ENCODE results near the gene KAT14.
"Not testable (repeated sequence)": the region's sequence is repeated elsewhere in the genome, so short reads cannot be mapped to it uniquely, and the experiment has no call there.

KAT14 gene

DNA sequence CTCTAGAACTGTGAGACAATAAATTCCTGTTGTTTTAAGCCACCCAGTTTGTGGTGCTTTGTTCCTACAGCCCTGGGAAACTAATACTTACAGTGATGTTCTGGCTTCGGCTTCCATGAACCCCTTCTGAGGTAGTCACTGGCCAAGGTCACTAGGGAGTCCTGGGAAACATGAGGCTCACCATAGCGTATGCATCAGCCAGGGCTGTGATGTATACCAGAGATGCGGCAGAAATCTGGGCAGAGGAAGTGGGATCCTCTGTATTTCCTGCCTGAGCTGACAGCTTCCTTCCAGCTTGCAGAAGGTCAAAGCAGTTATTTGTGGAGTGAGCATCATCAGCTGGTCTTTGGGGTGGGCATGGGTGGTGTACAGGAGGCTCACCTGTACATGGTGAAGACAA is 27.9 kb downstream of the KAT14 start:
- FAIRE-seq, result no peak

DNA sequence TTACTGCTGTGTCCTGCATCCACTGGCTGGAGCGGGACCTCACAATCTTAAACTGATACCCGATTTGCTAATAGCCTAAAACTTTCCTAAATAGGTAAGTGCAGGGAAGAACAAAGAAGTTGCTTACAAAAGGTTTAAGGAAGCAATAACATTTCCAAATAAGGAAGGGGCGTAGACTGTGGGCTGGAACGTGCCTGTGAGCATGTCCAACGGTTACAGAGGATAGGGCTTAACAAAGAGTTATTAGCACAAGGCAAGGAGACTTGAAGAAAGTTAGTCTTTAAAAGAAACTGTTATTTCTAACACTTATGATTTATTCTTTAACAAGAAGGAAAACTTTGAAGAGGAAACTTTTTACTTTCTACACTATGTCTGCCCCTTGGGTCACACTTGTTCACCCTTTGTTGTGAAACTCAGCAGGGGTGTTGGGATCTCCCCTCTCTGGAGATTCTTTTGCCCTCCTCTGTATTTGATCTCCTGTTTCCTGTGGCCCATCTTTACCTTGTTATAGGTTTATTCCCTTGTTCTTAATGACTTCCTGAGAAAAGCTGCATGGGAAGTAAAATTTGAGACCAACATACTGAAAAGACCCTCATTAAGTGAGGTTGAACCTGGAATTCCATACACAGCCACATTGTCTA is 28.7 kb downstream of the KAT14 start:
- no peak for FAIRE-seq

DNA sequence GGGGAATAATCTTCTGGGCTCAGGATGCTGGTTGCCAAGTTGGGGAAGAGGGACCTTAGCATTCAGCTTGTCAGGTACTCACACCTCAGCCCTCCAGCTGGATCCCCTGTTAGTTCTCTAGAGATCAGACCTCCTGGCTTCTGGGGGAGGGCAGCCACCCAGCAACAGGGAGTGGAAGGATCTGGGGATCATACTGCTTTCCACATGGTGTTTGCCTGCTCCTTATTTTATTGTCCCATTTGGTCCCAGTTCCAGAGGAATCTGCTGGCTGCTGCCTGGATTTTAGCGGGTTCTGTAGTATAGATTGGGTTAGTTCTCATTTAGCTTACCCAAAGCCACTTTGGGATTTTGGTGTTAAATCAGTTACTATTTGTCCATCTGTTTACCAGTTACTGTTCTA is 29.3 kb downstream of the KAT14 start:
- no peak for FAIRE-seq

DNA sequence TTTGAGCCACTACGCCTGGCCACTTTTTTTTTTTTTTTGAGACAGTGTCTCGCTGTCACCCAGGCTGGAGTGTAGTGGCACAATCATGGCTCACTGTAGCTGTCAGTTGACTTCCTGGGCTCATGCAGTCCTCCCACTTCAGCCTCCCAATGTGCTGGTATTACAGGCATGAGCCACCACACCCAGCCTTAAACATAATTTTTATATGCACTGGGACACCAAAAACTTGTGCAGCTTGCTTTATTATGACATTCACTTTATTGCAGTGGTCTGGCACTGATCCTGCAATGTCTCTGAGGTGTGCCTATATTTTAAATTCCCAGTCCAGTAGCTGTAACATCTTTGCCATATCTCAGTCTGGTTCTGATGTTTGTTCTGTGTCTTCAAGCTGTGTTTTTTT is 34.7 kb downstream of the KAT14 start:
- no peak for FAIRE-seq

DNA sequence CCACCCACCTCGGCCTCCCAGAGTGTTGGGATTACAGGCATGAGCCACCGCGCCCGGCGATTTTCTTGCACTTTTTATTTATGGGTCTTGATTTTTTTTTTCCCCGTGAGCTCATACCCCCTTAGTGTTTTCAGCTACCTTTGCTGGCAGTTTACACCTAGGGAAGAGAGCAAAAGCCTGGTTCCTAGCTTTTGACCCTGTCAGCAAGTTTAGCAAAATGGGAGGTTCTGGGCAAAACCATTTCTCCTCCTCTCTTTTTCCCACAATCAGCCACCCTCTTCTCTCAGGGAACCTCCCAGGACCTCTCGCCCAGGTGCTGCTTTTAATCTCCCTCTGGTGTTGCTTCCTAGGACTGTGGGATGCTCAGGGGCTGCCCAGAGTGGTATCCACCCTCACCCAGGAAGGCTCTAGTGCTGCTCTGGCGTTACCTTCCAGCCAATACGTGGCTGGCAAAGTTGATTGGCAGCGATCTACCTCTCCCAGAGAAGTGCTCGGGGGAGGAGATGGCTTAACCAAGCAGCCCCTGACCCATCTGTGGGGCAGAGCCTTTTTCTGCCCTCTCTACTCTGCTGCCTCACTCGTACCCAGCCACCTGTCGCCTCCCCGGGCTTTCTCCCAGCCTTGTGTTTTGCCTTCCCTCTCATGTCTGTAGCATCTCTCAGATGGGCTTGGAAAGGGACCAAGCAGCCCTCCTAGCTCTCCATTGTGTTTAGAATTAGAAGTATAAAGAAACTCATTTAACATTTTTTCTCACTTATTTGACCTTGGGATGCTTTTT is 37.4 kb downstream of the KAT14 start:
- FAIRE-seq, result no peak

DNA sequence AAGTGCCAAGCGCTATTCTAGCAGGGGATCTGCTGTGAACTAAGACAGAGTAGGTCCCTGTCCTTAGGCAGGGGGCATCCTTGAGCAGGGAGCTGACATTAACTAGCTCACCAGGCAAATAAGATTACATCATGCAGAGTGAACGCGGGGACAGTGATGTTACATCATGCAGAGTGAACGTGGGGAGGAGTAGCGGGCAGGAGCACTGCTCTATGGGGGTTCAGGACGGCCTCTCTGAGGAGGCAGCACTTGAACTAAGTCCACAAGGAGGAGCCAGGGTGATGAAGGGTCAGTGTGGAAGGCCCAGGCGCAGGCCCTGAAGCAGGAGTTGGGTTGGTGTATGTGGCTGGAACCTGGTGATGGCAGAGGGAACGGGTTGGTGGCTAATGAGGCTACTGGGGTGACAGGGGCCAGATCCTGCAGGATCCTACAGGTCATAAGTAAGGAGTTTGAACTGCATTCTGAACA is 38.7 kb downstream of the KAT14 start:
- FAIRE-seq, result no peak

DNA sequence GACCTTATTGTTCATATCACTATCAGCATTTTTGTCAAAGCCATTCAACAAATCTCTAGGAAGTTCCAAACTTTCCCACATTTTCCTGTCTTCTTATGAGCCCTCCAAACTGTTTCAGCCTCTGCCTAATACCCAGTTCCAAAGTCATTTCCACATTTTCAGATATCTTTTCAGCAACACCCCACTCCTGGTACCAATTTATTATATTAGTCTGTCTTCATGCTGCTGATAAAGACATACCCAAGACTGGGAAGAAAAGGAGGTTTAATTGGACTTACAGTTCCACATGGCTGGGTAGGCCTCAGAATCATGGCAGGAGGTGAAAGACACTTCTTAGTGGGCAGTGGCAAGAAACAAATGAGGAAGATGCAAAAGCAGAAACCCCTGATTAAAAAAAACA is 42.7 kb downstream of the KAT14 start:
- not testable (repeated sequence) for FAIRE-seq

DNA sequence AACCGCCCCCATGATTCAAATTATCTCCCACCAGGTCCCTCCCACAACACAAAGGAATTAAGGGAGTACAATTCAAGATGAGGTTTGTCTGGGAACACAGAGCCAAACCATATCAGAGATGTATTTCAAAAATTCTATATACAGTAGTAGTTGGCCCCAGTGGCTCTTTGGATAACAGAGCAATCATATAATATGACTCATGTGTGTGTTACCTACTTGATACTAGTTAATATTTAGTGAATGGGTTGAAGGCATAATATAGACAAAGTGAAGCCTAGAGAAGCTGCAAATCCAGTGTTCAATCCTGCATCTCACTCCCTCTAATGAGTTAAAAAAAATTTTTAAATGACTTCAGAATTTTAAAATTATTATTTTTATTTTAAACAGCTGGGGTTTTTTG is 43.2 kb downstream of the KAT14 start:
- FAIRE-seq, result no peak

DNA sequence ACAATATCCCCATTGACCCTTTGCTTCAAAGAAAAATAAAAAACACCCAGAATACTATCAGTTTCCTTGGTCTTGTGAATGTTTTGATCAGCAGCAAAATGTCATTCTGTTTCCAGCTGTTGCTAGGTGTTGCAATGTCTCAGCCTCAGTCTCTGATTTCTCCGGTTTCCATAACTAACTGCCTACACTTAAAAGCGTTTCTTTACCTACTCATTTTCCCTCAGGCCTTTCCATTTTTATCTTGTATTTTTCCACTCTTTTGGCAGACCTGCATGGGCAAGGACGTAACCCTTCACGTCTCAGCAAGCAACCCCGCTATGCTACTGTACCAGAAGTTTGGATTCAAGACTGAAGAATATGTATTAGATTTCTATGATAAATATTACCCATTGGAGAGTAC is 49.4 kb downstream of the KAT14 start:
- no peak for FAIRE-seq

DNA sequence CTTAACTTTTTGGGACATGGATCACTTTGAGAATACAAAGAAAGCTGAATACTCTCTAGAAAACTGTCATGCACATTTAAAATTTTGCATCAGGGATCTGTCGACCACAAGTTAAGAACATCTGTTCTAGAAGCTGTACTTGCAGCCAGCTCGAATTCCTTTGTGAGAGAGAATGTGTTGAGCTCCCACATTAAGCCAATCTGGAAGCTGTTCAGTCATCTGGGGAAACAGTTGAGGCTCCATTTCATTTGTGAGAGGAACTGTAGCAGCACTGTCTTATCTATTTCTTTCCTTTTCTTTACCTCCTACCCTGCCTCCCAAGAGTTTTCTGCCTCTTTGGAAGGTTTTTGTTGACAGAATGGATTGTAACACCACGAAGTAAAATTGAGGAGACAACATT is 50.8 kb downstream of the KAT14 start:
- no peak for FAIRE-seq

DNA sequence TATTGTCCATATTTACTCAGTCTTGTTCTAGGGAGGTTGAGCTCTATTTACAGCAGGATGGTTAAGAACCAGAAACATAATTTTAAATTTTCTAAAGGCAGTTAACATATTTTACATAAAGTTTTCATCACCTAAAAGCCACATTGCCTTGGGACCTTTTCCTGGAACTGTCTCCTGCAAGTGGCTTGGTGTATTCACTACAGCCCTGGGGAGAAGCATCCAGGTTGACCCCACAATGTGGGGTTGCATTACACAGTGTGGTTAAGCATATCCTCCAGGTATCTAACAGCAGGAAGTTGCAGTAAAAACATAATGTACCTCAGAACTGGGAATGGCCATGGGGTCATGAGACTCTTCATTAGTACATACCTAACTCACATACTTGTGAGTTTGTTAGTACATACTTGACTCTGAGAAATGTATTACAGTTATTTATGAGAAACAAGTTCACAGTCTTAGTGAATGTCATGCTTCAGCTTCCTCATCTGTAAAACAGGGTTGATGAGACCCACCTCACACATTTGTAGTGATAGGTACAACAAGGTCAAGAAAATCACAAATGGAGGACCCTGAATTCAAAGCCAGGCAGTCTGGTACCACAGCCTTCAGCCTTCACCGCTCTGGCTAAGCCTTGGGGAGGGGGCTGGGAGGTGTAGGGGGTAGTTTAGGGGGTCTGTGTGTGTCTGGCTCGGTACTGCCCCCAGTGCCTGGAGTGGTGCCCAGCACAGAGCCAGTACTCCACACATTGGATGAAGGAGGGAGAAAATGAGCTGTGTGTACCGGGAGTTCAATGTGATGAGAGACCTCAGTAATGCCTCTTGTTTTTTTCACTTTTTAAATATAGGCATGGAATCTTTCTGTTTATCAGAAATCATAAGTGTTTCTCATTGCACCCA is 52.9 kb downstream of the KAT14 start:
- no peak for FAIRE-seq

DNA sequence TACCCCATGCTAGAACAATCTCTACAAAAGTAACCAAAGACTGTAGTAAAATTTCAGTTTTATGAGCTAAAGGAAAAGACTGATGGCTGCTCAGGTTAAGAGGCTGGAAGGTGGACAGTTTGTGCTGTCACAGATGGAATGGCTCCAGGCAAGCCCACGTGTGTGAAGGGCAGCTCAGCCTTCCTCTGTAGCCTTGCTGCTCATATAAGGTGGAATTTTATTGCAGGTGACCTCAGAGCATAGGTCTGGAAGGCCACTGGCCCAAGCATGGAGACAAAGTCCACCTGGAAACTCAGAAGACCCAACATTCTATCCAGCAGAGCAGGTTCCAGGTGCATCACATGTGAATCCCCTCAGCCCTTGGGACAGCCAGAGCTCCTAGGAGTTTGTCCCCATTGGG is 53.6 kb downstream of the KAT14 start:
- FAIRE-seq, result no peak

DNA sequence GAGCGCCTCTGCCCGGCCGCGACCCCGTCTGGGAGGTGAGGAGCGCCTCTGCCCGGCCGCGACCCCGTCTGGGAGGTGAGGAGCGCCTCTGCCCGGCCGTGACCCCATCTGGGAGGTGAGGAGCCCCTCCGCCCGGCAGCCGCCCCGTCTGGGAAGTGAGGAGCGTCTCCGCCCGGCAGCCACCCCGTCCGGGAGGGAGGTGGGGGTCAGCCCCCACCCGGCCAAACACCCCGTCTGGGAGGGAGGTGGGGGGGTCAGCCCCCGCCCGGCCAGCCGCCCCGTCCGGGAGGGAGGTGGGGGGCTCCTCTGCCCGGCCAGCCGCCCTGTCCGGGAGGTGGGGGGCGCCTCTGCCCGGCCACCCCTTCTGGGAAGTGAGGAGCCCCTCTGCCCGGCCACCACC is 56.8 kb downstream of the KAT14 start:
- not testable (repeated sequence) for FAIRE-seq

DNA sequence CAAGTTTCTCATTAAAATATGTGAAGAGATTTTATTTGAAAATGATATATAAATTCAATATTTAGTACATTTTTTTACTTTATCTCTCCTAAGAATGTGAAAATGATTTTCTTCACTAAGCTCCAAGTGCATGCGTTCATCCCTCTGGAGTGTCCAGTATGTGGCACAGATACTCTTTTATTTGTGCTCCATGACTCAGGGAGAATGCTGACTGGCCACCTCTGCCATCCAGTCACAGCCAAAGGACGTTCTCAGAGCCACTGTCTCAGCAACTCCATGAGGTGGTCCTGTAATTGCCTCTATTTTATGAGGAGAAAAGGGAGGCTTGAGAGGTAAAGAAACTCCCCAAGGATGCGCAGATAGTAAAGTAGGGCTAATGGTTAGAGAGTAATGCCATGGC is 58.3 kb downstream of the KAT14 start:
- FAIRE-seq, result no peak

DNA sequence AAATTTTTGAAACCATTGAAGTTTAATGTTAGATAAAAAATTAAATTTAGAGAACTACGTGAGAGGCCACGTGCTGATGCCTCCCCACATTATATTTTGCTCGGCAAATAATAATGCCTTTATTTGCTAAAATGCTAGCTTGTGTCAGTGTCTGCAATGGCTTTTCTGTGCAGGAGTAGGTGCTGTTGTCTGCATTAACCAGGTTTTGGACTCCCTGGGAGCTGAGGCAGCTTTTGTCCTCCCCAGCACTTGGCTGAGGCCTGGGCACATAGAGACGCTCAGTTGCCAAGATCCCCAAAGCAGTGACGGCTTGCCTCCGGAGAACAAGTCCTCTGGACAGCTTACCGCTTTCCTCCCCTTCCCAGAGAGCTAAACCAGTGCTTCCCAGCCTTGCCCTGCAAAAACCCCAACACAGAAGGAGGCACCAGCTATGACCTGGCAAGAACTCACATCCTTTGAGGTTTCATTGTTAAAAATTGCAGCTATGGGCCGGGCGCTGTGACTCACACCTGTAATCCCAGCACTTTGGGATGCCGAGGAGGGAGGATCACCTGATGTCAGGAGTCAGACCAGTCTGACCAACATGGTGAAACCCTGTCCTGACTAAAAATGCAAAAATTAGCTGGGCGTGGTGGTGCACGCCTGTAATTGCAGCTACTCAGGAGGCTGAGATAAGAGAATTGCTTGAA is 59.9 kb downstream of the KAT14 start:
- FAIRE-seq, result no peak

DNA sequence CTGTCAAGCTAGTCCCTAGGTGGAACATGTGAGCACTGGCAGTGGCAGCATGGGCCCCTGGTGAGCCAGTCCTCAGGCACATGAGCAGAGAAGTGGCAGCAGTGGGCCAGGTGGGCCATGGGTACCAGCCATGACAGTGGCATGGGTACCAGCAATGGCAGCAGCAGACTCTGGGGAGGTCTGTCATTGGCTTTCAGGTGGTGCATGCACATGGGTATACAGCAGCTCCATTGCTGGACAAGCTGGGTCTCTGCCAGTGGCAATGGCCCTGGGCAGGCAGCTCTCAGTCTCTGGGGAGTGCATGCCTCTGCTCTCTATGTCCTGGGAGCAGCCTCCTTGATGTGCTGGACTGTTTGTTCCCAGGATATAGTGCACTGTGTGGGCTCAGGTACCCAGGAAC is 65.3 kb downstream of the KAT14 start:
- FAIRE-seq, result no peak

DNA sequence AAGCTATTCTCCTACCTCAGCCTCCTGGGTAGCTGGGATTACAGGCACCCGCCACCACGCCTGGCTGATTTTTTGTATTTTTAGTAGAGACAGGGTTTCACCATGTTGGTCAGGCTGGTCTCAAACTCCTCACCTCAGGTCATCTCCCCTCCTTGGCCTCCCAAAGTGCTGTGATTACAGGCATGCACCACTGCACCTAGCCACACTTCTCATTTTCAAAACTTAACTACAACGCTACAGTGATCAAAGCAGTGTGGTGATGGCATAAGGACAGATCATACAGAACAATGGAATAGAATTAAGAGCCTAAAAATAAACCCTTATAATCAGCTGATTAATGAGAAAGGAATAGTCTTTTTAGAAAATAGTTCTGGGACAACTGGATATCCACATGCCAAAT is 66.0 kb downstream of the KAT14 start:
- not testable (repeated sequence) for FAIRE-seq

DNA sequence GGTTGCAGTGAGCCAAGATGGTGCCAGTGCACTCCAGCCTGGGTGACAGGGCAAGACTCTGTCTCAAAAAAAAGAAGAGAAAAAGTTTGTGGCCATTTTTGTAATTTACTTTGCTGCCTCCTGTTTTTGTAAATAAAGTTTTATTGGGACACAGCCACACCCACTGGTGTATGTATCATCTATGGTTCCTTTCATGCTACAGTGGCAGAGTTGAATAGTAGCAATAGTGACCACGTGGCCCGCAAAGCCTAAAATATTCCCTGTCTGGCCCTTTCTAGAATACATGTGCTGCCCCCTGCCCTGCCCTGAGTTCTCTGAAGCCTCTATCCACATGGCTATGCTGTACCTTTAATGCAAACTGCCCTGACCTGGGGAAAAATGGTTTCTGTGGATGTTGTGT is 75.3 kb downstream of the KAT14 start:
- no peak for FAIRE-seq

DNA sequence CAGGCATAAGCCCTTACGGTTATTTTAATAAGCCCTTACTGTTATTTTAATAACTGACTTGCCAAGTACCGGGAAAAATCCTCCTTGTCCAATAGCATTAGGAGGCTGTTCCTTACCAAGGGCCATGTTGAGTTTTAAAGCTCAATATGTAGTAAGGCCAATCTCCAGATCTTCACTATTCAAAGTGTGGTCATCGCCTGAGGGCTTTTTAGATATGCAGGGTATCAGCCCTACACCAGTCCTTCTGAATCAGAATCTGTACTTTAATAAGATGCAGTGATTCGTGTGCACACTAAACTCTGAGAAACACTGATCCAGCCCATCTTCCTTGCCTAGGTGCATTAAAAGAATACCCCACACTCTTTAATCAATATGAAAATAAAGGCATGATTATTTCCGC is 77.9 kb downstream of the KAT14 start:
- FAIRE-seq, result no peak

DNA sequence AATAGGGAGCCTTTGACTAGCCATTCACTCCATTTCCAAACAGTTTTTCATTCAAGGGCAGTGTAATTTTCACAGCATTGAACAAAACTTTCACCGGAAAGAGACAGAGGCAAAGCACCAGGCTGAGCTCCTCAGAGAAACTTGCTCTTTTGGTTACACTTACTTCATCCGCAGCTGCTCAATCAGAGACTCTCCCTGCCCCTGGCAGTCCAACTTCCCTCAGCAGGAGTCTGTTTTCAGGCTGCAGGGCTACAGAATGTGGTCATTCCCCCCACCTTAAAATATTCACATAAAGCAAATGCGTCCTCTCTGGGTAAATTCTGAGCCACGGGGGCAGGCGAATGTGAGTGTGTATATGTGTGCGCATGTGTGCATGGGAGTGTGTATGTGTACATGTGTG is 80.6 kb downstream of the KAT14 start:
- FAIRE-seq, result no peak

DNA sequence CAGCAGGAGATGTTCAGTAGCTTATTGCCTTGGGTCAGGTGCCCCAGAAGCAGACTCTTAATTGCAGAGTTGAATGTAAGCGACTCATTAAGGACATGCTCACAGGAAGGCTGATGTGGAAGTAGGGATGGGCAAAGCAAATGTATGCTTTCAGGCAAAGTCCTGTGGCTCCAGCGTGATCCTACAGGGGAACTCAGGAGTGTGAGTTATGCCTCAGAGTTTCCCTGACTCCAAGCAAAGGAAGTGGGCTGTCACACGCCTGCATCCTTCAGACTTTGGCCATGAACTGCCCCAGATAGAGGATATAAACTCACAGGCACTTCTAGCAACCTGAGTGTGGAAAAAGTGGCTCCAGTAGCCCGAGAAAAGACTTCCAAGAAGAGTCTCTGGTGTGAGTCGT is 85.7 kb downstream of the KAT14 start:
- FAIRE-seq, result no peak

DNA sequence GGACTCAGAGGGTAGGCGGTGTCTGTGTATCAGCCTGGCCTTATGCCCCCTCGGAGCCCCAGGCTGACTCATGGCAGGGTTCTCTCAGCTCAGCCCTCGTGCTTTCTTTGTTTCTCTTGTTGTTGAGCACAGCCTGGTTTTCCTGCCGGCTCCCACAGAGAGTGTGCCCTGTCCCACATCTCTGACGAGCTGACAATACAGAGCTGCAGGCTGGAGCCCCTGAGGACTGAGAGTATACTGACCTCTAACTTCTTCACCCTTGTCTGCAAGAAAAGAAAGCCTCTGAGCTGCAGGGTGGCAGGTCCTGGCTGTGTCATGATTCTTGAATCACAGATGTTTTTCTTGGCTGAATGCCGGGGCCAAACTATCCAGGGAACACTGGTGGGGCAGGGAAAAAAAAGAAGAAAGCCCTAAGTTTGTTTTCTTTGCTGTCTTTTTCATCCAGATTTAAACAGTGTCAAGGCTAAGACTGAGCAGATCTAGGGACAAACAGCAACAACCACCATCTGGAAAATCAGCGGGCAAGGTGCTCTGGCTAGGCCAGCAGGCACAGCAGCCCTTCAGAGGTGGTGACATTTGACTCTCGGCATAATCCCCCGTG is 87.4 kb downstream of the KAT14 start:
- FAIRE-seq, result no peak

DNA sequence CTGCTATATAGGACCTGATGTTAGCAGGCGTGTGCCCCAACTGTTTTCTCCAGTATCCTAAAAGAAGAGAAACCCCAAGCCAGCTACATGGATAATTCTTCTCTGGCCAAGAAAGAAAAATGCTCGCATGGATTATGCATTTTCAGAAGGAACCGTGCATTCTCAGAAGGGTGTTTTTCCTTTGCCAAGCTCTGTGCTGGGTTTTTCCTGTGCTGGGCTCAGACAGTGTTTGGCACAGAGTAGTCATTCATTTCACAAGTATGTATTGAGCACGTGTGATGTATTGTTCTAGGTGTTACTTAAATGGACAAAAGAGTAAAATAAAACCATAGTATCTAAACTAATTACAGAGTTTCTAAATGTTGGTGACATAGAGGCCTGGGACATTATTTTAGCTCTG is 88.0 kb downstream of the KAT14 start:
- FAIRE-seq, result no peak
